ENCODE measurements around the gene FGD1.

The FGD1 gene

GRCh38 chrX:54479136-54480111 lies 16.6 kb downstream of the FGD1 start:
- Histone ChIP-seq H3K9me3 (no peaks in the 10 kb centered on the region), H3K27ac (no peak overlapping the region), H3K4me1 (ENCODE audit: control insufficient read depth in 1 of 2, insufficient read depth in 1 of 2, low read depth in 1 of 2, low read length in 1 of 2) (no peaks in the 10 kb centered on the region), H3K4me3 (ENCODE audit: low read depth in 1 of 2, low read length in 1 of 2) (no peak overlapping the region), H3K27me3 (no peaks in the 10 kb centered on the region), H3K36me3 (no peaks in the 10 kb centered on the region)
- TF ChIP-seq, protein P1, sequence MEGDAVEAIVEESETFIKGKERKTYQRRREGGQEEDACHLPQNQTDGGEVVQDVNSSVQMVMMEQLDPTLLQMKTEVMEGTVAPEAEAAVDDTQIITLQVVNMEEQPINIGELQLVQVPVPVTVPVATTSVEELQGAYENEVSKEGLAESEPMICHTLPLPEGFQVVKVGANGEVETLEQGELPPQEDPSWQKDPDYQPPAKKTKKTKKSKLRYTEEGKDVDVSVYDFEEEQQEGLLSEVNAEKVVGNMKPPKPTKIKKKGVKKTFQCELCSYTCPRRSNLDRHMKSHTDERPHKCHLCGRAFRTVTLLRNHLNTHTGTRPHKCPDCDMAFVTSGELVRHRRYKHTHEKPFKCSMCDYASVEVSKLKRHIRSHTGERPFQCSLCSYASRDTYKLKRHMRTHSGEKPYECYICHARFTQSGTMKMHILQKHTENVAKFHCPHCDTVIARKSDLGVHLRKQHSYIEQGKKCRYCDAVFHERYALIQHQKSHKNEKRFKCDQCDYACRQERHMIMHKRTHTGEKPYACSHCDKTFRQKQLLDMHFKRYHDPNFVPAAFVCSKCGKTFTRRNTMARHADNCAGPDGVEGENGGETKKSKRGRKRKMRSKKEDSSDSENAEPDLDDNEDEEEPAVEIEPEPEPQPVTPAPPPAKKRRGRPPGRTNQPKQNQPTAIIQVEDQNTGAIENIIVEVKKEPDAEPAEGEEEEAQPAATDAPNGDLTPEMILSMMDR (IDR thresholded peaks at IDR 0.05) = no peak

- no peak overlapping the region for H3K27ac ChIP-seq
Observed at GRCh38 chrX:54473993-54474859, 21.8 kb downstream of the FGD1 start.

GRCh38 chrX:54470054-54470760 lies 25.8 kb downstream of the FGD1 start:
- no peak overlapping the region for H3K4me3 ChIP-seq (ENCODE audit: low read depth in 1 of 2, low read length in 1 of 2)
- H3K4me1 ChIP-seq (ENCODE audit: control insufficient read depth in 1 of 2, insufficient read depth in 1 of 2, low read depth in 1 of 2, low read length in 1 of 2) = no peaks in the 10 kb centered on the region
- no peak overlapping the region for H3K27ac ChIP-seq
- TF ChIP-seq, protein P1 (IDR thresholded peaks at IDR 0.05) = no peak
- H3K9me3 ChIP-seq = no peaks in the 10 kb centered on the region
- no peaks in the 10 kb centered on the region for H3K36me3 ChIP-seq
- no peaks in the 10 kb centered on the region for H3K27me3 ChIP-seq

More at GRCh38 chrX:54473993-54474859, 21.8 kb downstream of the FGD1 start:
- Histone ChIP-seq H3K27me3 (no peaks in the 10 kb centered on the region), H3K36me3 (no peaks in the 10 kb centered on the region), H3K4me3 (ENCODE audit: low read depth in 1 of 2, low read length in 1 of 2) (no peak overlapping the region), H3K9me3 (no peaks in the 10 kb centered on the region), H3K4me1 (ENCODE audit: control insufficient read depth in 1 of 2, insufficient read depth in 1 of 2, low read depth in 1 of 2, low read length in 1 of 2) (no peaks in the 10 kb centered on the region)
- TF ChIP-seq, protein P1 (IDR thresholded peaks at IDR 0.05) = no peak

DNA sequence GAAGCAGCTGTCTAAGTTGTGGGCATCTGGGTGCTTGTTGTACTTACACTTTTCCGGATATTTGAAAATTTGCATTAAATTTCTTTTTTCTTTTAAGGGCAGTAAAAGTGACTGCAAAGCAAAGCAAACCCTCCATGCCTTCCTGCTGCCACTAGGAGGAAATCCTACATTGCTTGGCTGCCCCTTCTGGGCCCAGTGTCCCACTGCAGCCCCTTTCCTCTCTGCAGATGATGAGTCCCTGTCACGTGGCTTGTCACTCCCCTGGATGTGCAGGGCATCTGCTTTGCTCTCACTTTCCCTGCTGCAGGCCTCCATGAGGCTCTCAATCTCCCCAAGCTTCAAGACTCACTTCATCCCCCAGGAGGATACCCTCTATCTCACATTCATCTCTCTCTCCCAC lies 43.1 kb downstream of the FGD1 start:
- Histone ChIP-seq H3K4me1 (ENCODE audit: control insufficient read depth in 1 of 2, insufficient read depth in 1 of 2, low read depth in 1 of 2, low read length in 1 of 2) (no peaks in the 10 kb centered on the region), H3K4me3 (ENCODE audit: low read depth in 1 of 2, low read length in 1 of 2) (no peak overlapping the region), H3K36me3 (no peaks in the 10 kb centered on the region), H3K27me3 (no peaks in the 10 kb centered on the region), H3K27ac (no peak overlapping the region), H3K9me3 (no peaks in the 10 kb centered on the region)
- TF ChIP-seq, protein P1 (IDR thresholded peaks at IDR 0.05) = no peak

GRCh38 chrX:54449929-54450328 lies 46.1 kb downstream of the FGD1 start:
- Histone ChIP-seq H3K27ac (no peak overlapping the region), H3K36me3 (no peaks in the 10 kb centered on the region), H3K9me3 (no peaks in the 10 kb centered on the region), H3K27me3 (no peaks in the 10 kb centered on the region), H3K4me3 (ENCODE audit: low read depth in 1 of 2, low read length in 1 of 2) (no peak overlapping the region), H3K4me1 (ENCODE audit: control insufficient read depth in 1 of 2, insufficient read depth in 1 of 2, low read depth in 1 of 2, low read length in 1 of 2) (no peaks in the 10 kb centered on the region)
- TF ChIP-seq, protein P1 (IDR thresholded peaks at IDR 0.05) = no peak
